ENCODE data around the gene MYO1A. TPM values are rescaled to one million over a fixed set of nuclear protein-coding genes. Genes with fewer than 3 reads are reported as not detected.

MYO1A gene
- total and polyA plus RNA-seq, 2 of the 13 experiments (the other 11 are each of a cell fraction or from before 2014, with no cell fraction given), result 5.3 to 6.0 TPM

- TF ChIP-seq ZNF317 (CRISPR knock-in tag; IDR thresholded peaks at IDR 0.05) (no peak), AHR (CRISPR knock-in tag; IDR thresholded peaks at IDR 0.05) (no peak), TBP (CRISPR knock-in tag; IDR thresholded peaks at IDR 0.05) (no peak), PREB (CRISPR knock-in tag; IDR thresholded peaks at IDR 0.05) (no peak), LBX2 (CRISPR knock-in tag; IDR thresholded peaks at IDR 0.05; ENCODE audit: borderline replicate concordance) (no peak), REST (IDR thresholded peaks at IDR 0.05; ENCODE audit: borderline replicate concordance in 1 of 2, low read depth in 1 of 2, low read length in 2 of 2) (no peak), NFE2 (CRISPR knock-in tag; IDR thresholded peaks at IDR 0.05) (no peak), BCLAF1 (IDR thresholded peaks at IDR 0.05) (no peak), ZNF329 (CRISPR knock-in tag; IDR thresholded peaks at IDR 0.05; ENCODE audit: low read depth) (no peak), NPAS2 (CRISPR knock-in tag; IDR thresholded peaks at IDR 0.05; ENCODE audit: borderline replicate concordance) (no peak), CREBL2 (CRISPR knock-in tag; IDR thresholded peaks at IDR 0.05; ENCODE audit: borderline replicate concordance) (no peak), ZFP91 (CRISPR knock-in tag; IDR thresholded peaks at IDR 0.05; ENCODE audit: borderline replicate concordance) (peak; percentile 63), SNAI1 (CRISPR knock-in tag; IDR thresholded peaks at IDR 0.05; ENCODE audit: borderline replicate concordance) (no peak), MEIS1 (CRISPR knock-in tag; IDR thresholded peaks at IDR 0.05; ENCODE audit: borderline replicate concordance) (peak; percentile 64; the same call in 1 of the 2 replicates), BCL3 (CRISPR knock-in tag; IDR thresholded peaks at IDR 0.05) (0 out of 2 replicates have a peak, but pooled peaks have one; percentile 72), NFYC (CRISPR knock-in tag; IDR thresholded peaks at IDR 0.05) (no peak), KDM5B (CRISPR knock-in tag; IDR thresholded peaks at IDR 0.05; ENCODE audit: borderline replicate concordance) (no peak), RAD51 (IDR thresholded peaks at IDR 0.05; ENCODE audit: borderline replicate concordance) (no peak), RFX1 (IDR thresholded peaks at IDR 0.05) (no peak)
Observed at GRCh38 chr12:57001448-57001906, 48.5 kb downstream of the MYO1A start (continued).

Data from HepG2 (cell line).